NCI-H2081 treated with DMSO at 0.1 percent for 48 hours (cell line): ENCODE data around the gene KRT26.
"Not testable (repeated sequence)": the region's sequence is repeated elsewhere in the genome, so short reads cannot be mapped to it uniquely, and the experiment has no call there.

Experiments used
- DNase-seq: peaks from one replicate; lab custom pipeline; 2025; lab: John Stamatoyannopoulos, UW

KRT26 gene

DNA sequence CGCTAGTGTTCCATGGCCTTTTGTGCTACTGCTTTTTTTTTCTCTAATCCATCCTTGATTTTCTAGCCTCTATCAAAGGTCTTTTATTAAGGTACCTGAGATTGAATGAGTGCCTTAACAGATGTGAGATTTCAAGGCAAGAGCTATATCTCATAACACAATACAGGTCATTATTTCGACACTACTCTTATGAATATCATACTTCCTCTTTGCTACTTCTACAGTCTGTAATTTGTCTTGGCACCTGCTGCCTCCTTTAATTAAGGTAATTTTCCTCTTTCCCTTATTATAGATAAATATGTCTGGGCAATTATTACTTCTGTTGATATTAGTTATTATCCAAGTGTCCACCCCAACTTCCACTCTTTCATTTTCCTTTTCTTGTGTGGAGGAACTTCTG is 22.5 kb upstream of the KRT26 start:
- no peak for DNase-seq

DNA sequence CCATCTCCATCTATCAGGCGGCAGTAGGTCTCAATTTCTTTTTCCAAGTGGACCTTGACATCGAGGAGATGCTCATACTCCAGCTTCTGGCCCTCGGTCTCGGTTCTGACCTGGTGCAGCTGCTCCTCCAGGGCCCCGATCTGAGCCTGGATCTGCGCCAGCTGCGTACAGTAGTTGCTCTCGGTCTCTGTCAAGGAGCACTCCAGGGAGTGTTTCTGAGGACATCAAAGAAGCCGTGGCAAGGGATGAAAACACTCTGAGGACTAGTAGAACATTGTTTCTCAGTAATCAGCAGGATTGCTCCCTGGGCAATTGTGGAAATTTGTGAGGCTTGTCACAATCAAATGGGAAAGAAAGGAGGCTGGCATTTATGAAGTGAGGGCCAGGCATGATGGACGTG is 21.8 kb upstream of the KRT26 start:
- no peak for DNase-seq

DNA sequence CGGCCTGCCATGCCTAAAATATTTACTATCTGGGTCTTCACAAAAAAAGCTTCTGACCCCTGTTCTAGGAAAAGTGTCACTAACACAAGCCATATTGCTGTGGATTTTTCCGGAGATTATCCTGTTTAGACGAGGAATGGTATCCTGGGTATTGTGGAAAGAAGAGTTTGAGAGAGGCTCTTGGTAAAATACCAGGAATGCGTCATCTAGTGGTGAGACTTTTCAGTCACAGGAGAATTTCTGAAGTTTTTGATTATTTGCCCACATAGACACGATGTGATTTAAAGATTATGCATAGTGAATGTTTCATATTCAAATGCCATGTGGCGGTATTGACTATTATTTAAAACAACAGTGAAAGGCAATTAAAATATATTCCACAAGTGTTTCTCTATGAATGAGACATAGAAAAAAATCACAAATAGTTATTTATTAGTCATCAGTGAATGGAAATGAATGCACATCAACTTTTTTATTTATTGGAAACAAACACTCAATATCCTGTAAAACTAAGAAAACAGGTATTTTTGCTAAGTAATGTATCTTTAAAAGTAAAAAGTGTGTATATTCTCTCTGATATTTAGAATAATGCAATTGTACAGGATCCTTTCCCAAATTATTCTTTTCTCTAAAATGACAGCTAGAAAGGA is 19.9 kb upstream of the KRT26 start:
- no peak for DNase-seq

DNA sequence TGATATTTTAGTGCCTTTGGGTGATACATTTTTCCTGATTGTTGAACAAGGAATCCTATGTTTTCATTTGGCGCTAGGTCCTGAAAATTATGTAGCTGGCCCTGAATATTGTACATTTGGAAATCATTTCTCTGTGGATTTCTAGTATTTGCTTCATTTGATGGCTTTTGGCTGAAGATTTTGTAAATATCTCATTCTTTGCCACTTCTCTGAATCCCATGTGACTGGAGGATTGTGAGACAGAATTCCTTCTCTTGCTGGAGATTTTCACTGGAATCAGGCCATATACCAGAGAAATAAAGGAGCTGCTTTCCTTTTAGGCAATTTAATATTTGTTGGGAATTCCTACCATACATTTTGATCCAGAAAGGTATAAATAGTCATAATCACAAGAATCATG is 19.1 kb upstream of the KRT26 start:
- DNase-seq, result no peak

DNA sequence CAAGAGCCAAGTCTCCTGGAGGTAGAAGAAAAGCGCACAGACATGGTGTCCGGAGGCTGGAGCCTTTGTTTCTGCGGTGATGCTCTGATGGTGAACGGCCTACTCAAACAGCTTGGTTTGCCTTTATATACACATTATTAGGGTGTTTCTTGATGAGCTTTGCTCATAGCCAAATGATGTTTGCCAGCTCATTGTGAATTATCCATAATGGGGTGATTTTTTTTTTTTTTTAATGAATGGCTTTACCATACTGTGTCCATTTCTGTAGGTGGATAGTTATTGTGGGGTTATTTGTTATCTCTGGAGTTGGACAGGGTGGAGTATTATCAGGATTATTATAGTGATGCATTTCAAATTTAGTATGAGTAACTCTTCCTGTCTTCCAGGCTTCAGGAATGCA is 10.4 kb upstream of the KRT26 start, which contains the start of gene KRT27:
Gene KRT27 (minus strand): TSS at position 101 of the 400 bp plus-strand sequence. CDS start 57 bp downstream, at position 44.
- no peak for DNase-seq

DNA sequence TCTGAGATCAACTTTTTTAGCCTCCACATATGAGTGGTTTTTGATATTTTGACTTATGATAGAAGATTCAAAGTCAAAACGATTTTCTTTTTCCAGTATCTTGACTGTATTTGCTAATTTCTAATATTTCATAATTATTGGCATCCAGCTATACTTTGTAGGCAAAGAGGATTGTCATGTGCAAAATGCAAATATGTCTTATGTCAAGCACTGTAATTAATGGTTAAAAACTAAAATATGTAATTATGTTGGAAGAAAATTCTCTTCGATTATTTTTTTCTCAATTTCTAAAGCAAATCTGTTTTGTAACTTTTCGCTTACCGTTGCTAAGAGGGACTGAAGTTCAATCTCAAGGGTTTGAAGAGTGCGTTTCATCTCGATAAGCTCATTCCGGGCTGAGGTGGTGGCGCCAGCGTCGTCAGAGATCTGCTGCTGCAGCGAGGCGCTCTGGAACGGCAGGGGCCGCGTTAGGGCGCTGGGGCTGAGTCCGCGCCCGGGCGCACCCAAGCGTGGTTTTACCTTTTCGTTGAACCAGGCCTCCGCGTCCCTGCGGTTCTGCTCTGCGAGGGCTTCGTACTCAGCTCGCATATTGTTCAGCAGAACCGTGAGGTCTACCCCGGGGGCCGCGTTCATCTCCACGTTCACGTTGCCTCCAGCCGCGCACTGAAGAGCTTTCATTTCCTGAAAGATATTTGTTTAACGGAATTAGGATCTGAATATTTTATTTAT is 7.3 kb upstream of the KRT26 start:
- DNase-seq, result no peak

DNA sequence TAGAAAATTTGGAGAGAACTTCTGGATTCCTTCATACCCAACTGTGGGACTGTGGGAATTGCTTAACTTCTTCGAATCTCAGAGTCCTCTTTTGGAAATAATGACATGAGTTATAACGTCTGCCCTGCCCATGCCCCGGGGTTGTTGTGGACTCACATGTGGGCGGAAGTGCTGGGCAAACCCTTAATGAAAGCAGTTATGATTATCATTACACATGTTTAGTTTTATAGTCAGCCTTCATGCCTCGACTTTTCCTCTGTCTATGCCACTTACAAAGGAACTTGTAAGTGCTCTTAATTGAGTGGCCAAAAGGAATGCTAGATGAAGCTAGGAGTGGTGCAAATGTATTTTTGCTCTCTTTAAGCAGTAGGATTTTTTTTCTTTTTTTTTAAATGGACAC is 6.5 kb upstream of the KRT26 start:
- no peak for DNase-seq

DNA sequence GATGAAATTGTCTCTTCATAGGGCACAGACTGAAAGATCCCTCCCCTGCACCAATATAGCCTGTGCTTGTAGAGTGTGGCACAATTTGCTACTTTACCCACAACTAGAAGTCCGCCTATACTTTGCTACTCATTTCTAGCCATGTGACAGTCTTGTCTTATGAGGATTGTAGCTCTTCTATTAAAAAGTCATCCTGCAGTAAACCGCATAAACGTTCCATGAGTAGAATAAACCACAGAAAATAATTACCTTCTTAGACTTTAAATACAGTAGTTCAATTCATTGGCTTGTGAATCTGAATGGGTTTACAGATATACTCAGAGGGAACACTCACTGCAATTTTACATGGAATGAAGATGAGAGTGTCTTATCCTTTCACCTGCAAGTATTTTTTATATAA is 6.0 kb upstream of the KRT26 start:
- no peak for DNase-seq

DNA sequence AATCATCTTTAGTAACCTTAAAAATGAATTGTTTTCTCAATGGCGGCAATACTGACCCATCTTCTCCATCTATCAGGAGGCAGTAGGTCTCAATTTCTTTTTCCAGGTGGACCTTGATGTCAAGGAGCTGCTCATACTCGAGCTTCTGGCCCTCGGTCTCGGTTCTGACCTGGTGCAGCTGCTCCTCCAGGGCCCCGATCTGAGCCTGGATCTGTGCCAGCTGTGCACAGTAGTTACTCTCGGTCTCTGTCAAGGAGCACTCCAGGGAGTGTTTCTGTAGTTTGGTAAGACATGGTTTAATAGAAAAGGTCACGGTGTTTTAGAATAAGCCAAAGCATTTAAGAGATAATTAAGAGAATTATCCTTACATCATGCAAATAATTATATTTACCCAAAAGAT is 5.5 kb upstream of the KRT26 start:
- DNase-seq, result no peak

DNA sequence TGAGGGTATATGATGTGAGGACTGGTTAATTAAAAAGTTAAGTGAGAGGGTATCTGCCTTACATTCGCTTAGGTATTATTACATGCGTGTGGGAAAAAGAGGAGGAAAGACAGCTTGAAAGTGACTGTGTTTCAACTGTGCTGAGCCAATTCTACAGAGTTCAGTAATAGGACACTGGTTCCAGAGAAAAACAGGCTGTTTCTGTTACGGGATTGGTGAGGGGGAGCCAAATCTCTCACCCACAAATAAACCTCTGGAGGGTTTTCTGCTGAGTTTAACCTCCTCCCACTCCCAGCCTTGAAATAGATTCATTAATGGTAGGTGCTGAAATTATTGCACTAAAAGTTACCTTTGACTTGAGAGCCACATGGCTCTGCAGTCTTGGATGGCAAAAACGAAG is 3.9 kb upstream of the KRT26 start:
- DNase-seq, result no peak

DNA sequence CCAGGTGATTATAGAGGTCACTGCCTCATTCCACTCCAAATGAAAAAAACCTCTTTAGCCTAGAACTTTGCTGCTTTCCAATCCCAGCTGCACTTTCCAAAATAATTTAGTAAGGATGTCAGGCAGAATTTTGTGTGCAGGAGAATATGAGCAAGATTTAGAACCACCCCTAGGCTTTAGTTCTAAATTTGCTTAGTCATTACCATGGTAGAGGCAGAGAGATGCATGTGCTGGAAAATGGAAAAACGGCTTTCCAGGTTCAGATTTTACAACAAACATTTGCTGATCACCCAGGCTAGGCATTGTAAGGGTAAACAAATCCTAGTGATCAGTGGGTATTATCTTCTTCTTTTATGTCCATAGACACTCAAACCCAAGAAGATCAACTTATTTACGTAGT is 6.3 kb downstream of the KRT26 start:
- DNase-seq, result no peak

DNA sequence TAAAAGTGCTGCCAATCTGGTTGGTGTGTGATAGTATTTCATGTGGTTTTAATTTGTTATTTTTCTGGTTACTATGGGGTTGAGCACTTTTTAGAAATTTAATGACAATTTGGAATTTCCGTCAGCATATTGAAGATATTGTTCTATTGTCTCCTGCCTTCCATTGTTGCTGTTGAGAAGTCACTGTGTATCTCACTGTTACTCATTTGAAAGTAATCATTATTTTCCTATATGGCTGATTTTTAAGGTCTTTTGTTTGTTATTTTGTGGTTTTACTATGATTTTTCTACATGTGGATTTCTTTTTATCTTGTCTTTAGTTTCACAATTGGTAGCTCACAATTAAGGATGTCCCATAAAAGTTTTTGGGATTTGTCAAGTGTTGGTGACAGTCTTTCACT is 8.2 kb downstream of the KRT26 start:
- DNase-seq, result no peak

DNA sequence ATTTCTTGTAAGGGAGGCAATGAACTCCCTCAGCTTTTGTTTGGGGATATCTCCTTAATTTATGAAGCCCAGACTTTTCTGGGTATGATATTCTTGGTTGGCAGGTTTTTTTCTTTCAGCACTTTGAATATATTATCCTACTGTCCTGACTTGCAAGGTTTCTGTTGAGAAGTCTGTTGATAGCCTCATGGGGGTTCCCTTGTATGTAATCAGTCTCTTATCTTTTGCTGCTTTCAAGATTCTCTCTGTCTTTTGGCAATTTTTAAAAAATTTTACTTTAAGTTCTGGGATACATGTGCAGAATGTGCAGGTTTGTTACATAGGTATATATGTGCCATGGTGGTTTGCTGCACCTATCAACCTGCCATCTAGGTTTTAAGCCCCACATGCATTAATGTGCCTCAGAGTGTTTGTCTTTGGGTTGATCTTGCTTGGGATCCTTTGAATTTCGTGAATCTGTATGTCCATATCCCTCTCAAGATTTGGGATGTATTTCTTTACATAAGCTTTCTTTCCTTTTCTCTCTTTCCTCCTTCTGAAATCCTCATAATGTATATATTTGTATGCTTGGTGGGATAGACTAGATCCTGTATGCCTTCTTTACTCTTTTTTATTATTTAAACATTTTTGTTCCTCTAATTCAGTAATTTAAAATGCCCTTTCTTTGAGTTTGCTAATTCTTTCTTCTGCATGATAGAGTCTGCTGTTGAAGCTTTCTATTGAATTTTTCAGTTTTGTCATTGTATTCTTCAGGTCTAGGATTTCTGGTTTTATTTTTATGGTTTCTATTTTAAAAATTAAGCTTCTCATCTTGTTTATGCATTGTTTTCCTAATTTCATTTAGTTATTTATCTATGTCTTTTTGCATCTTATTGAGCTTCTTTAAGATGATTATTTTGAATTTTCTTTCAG is 11.6 kb downstream of the KRT26 start:
- DNase-seq, result no peak

DNA sequence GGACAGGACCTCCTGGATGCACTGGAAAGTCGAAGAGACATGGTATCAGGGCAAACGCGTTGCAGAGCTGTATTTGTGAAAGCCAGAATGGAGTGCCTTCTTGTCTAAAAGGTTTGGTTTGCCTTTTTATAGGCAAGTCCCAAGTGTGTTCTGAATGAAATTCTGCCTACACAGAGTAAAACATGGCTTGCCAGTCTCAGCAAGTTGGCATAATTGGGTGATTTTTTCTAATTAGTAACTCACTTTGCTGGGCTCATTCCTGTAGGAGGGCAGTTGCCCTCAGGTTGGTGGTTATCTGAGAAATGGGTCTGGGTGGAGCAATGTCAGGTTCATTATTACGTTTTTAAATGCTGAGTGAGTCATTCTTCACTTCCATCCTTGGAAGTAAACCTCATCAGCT is 16.8 kb downstream of the KRT26 start, which contains the start of gene KRT25:
Gene KRT25 (minus strand): TSS at position 101 of the 400 bp plus-strand sequence. CDS start 60 bp downstream, at position 41.
- no peak for DNase-seq

DNA sequence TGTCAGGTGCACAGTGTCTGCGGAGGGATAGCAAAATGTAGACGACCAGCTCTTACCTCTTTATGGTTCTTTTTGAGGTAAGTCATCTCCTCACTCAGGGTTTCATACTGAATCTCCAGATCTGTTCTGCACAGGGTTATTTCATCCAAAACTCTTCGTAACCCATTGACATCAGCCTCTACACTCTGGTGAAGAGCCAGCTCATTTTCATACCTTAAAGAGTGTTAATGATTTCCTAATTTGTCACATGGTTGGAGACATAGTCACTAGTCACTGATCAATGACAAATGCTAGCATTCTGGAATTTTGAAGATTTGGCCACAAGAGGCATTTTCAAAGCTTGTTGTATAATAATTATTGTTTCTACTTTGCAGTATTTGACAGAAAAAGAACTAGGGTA is 18.2 kb downstream of the KRT26 start:
- no peak for DNase-seq

DNA sequence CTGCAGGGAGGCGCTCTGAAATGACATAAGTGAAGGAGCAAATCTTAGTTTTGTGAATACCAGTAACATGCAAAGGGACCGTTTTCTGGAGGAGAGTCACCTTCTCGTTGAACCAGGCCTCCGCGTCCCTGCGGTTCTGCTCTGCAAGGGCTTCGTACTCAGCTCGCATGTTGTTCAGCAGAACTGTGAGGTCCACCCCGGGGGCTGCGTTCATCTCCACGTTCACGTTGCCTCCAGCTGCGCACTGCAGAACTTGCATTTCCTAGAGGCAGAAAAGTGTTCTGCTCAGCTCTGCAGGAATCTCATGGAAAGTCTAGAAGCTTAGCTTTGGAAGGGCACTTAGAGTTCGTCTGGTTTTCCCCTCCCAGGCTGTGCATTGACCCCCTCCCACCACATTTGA is 20.9 kb downstream of the KRT26 start:
- DNase-seq, result no peak

DNA sequence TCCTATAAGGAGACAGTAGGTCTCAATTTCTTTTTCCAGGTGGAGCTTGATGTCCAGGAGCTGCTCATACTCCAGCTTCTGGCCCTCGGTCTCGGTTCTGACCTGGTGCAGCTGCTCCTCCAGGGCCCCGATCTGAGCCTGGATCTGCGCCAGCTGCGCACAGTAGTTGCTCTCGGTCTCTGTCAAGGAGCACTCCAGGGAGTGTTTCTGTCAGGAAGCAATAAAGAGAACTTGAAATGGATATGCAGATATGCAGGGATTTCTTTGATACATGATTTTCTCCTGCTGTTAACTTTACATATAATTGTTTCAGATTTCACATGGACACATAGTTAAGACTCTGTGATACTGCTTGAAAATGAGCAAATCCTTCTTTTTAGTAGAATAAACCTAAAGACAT is 21.6 kb downstream of the KRT26 start:
- DNase-seq, result no peak

DNA sequence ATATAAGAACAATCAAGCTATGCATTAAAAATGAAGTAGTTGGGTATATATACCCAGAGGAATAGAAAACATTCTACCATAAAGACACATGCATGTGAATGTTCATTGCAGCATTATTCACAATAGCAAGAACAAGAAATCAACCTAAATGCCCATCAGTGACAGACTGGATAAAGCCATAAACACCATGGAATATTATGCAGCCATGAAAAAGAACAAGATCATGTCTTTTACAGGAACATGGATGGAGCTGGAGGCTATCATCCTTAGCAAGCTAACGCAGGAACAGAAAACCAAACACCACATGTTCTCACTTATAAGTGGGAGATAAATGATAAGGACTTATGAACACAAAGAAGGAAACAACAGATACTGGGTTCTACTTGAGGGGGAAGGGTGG is 23.3 kb downstream of the KRT26 start:
- not testable (repeated sequence) for DNase-seq

DNA sequence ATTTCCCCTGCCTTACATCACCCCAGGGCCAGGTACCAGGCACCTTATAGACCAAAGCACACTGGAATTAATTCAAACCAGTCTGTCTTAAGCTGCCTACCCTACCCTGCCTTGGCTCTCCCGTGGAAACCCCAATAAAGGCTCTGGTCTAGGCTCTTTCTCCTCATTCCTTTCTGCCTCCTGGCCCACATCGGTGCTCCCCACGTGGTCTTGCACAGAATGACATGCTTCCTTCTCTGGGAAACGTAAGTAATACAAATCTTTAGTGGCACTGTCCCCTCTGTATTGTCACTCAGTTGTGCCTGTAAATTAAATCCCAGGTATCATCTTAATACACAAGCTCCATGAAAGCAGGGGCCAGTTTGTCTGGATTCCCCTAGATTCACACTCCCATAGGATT is 33.4 kb downstream of the KRT26 start:
- no peak for DNase-seq

DNA sequence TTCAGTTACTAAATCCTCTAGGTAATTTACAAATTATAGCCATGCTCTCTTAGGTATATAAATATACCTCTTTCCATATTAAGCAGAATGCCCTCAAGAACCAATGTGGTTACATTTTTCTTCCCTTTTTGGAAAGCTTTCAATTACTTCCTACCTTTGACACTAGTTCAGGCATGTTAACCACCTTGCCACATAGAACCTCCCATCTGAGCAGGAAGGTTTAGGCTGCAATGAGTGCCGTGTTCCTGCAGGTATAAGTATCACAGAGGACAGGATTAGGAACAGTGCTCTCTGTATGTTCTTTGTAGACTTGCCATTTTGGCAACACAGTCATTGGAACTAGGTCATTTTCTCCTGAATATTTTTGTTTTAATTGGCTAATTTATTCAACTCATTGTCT is 37.0 kb downstream of the KRT26 start:
- DNase-seq, result no peak

DNA sequence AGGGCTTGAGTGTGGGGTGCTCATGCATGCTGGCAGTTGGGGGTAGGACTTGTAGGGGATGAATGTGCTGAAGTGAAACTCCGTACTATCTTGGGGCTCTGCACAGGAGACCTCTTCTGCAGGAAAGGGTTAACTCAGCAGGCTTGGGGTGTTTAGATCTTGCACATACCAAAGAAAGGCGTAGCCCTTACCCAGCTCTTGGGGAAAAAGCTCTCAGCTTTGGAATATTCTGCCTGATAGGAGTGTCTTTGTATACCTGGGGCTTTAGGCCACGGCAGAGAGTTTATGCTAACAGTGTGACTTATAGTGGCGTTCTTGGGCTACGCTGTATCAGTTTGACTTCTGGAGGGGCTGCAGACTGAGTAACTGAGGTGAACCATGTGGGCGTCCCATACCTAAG is 38.0 kb downstream of the KRT26 start:
- DNase-seq, result no peak

DNA sequence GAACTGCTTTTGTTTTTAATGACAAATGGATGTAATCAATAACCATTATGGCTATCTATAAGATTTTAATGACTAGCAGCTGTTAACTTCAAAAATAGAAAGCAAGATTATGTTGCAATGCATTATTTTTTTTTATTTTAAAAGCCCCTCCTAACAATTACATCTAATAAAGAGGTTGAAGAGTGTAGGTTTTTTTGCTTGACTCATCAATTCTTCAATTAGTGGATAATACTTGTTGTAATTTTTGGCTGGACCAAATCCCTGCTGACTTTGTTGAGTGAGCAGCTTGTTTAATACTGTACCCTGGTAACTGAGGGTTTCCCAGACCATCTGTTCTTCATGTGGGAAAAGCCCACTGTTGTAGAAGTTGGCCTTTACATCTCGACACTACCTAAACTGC is 41.0 kb downstream of the KRT26 start:
- DNase-seq, result no peak
